ENCODE measurements around the gene VIM.

- TF ChIP-seq EP300 (IDR thresholded peaks at IDR 0.05) (no peak), POLR2A (IDR thresholded peaks at IDR 0.05) (no peak), POLR2AphosphoS5 (IDR thresholded peaks at IDR 0.05) (no peak)
- TF ChIP-seq, protein P1, sequence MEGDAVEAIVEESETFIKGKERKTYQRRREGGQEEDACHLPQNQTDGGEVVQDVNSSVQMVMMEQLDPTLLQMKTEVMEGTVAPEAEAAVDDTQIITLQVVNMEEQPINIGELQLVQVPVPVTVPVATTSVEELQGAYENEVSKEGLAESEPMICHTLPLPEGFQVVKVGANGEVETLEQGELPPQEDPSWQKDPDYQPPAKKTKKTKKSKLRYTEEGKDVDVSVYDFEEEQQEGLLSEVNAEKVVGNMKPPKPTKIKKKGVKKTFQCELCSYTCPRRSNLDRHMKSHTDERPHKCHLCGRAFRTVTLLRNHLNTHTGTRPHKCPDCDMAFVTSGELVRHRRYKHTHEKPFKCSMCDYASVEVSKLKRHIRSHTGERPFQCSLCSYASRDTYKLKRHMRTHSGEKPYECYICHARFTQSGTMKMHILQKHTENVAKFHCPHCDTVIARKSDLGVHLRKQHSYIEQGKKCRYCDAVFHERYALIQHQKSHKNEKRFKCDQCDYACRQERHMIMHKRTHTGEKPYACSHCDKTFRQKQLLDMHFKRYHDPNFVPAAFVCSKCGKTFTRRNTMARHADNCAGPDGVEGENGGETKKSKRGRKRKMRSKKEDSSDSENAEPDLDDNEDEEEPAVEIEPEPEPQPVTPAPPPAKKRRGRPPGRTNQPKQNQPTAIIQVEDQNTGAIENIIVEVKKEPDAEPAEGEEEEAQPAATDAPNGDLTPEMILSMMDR (IDR thresholded peaks at IDR 0.05), result no peak
Measured at GRCh38 chr10:17188644-17189172, 39.3 kb upstream of the VIM start.

All from suprapubic skin (tissue), 4 donors.